GM18519 (cell line): ENCODE results near the gene SLC16A12.
A peak's percentile ranks its signal among the peaks of the same experiment; 100 is the strongest.
"Not testable (repeated sequence)": the region's sequence is repeated elsewhere in the genome, so short reads cannot be mapped to it uniquely, and the experiment has no call there.

ENCODE experiments used
- ATAC-seq: cut with Tn5 transposase; IDR thresholded peaks from one replicate; pipeline ENCODE4 v1.9.1; 2021; ENCODE audit warnings: mild to moderate bottlenecking, moderate library complexity; ENCODE audit not compliant: unreplicated experiment, low FRiP score

SLC16A12 gene

DNA sequence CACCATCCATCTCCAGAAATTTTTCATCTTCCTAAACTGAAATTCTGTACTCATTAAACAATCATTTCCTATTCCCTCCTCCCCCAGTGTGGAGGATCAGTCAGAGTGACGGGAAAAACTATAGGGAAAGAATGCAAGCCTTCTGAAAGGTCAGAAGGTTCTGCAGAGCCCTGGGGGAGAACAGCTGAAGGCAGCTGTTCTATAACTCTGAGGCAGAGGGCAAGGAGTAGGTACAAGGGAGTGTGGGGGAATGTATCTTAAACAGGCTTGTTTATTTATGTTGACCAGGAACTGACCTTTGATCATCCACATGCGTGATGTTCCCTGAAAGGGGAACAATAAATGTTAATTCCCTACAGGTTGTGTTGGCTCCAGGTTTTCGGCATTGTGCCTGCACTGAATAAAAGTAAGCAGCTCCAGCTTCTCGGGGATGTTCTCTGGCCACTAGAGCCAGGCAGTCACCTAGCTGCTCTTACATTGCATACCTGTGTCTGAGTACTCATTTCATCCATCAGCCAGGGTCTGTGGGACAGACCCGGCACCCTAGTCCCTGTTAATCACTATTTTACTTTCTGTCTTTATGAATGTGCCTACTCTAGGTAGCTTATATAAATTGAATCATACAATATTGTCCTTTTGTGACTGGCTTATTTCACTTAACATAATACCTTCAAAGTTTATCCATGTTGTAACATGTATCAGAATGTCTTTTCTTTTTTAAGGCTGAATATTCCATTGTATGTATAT is 137.2 kb downstream of the SLC16A12 start:
- ATAC-seq = no peak

DNA sequence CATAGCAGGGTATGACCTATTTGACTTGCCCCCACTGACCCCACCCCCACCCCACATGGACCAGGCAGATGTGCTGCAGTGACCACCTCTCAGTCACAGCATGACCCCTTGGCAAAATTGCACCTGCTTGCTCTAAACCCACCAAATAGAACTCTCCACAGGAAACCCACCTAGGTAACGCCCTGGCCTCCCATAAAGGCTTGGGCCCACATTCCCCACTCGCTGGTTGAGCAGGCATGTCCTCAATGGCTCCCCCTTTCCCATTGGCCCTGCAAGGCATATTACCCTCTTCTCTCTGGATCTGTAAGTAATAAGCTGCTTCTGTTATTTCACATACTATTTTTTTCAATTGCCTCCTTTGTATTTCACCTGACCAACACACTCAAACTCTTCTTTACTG is 140.3 kb downstream of the SLC16A12 start:
- no peak for ATAC-seq

GRCh38 chr10:89393898-89394297 is 141.5 kb downstream of the SLC16A12 start:
- ATAC-seq = no peak

DNA sequence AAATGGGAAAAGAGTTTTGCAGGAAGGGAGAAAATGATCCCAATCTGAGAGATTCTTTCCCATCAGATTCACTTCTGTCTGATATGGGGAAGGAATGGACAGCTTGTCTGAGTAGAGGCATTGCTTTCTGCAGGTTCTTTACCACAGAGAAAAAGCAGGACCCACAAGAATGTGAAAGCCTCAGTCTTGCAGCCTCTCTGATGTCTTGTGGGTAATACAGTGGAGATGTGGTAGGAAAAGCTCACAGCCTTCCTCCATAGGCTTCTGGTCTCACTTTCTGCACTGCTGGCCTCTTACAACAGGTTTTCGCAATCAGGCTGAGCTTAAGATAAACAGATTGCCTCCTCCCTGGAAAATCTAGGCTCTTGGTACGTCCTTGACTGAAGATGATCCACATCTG is 142.4 kb downstream of the SLC16A12 start:
- no peak for ATAC-seq

DNA sequence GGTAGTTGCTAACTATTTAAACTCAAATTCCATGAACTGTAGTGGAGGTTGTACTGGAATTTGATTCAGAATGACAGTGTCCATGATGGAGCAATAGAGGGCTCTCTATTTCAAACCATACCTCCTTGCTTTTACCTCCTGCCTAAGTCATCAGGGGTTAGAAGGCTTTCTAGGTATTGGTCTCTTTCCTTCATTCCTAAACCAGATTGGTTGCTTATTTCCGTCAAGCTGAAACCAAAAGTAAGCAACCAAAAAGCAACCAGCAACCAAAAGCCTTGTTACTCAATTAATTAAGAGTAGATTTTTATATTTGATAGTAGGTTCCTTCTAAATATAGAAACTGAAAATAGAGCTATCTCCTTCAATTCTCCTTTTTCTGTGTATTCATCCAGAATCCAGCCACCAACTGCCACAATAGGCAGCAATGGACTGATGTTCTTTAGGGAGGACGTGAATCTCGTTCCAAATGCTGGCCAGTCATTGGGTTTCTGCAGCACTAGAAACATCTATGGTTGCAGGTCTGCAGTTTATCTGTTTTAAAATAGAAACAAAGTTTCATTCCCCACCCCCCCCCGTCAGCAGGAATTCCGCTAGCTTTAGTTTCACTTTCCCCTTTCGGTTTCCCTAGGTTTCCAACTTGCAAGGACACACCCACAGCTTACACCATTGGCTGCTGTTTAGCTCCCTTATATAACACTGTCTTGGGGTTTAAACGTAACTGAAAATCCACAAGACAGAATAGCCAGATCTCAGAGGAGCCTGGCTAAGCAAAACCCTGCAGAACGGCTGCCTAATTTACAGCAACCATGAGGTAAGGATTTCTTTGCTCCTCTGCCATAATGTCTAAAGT is 143.3 kb downstream of the SLC16A12 start, which contains the start of gene IFIT1:
Gene IFIT1, plus strand, starts transcription at position 717 of the 850 bp plus-strand sequence. Its CDS starts 90 bp downstream, at position 807.
- peak; percentile 59 for ATAC-seq

DNA sequence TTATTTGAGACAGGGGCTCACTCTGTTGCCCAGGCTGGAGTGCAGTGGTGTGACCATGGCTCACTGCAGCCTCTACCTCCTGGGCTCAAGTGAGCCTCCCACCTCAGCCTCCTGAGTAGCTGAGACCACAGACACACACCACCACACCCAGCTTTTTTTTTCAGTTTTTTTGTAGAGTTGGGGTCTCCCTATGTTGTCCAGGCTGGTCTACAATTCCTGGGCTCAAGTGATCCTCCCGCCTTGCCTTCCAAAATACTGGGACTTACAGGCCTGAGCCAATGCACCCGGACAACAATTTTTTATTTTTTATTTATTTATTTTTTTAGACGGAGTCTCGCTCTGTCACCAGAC is 144.2 kb downstream of the SLC16A12 start:
- ATAC-seq = not testable (repeated sequence)

- ATAC-seq = no peak
Measured at GRCh38 chr10:89390476-89391225, 144.7 kb downstream of the SLC16A12 start.

DNA sequence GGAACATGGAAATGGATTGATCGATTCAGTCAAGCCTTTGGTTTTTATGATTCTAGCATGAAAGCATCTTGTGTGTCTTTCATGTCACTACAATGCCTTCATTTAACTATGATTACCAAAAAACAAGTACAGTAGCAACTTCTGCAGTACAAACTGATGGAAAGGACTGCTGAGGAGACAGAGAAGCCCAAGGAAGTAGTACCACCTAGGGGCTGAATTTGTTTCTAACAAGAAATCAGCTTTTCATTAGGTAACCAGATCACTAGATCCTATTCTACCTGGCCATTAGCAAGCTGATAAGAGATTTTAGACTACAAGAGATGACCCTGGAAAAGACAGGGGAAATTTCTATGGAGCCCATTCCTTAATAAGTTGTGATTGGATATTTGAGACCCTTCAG is 146.1 kb downstream of the SLC16A12 start:
- ATAC-seq = no peak

GRCh38 chr10:89388806-89389205 is 146.6 kb downstream of the SLC16A12 start:
- no peak for ATAC-seq

DNA sequence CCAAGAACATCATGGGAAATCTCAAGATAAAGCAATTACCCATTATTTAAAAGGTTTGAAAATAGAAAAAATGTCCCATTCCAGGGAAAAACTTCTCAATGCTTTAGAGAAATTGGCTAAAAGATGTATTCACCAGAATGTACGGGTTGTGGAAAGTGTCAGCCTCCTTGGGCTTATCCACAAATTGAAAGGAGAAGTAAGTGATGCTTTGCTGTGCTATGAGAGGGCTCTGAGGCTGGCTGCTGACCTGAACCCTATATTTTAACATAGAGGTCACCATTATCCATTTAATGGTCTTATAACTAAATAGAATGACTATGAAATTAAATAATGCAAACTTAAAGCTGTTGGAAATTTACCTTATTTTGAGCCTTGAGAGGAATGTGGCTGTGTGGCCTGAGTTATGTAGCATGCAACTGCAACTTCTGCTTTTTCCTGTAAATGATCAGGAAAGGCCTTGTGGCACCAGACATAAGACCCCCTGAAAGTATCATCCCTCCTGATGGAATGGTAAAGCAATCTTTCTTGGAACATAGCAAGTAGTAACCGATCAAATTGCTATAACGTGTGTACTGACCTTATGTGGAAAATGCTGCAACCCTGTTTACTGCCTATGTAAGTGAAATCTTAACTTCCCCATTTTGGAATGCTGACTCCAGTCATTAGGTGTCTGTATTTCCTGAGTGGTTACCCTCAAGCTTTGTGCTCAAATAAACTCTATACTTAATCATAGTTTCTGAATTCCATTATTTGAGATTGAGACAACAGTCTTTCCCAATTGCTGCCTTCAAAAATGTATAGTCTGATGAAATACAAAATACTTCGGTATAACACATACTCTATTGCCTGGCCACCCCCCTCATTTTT is 150.7 kb downstream of the SLC16A12 start:
- ATAC-seq = no peak

DNA sequence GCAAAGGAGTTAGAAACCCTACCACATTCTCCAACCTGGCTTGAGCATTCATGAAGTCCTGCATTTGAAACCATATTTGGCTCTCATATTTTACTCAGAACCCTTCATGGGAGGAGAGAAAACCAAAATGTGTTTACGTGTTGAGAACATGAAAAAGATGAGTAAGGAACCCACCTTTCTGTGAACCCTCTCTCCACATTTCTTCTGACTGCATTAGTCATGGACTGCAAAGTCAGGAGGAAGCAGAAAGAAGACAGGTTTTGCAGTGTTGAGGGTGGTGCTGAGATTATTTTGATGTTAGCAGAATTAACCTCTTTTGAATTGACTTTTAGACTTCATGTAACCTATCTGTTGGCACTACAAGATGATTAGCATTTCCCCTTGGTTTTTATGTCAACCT is 152.6 kb downstream of the SLC16A12 start:
- ATAC-seq = no peak
